ENCODE measurements around the gene ERGIC2.

ERGIC2 gene

GRCh38 chr12:29428633-29429032, 47.7 kb upstream of the ERGIC2 start:
- Histone ChIP-seq H3K4me3 (ENCODE audit: low read depth, low read length) (no peak overlapping the region), H3K36me3 (ENCODE audit: control insufficient read depth in 2 of 2, insufficient read depth in 1 of 2, low read length in 2 of 2) (no peaks in the 10 kb centered on the region), H3K27ac (ENCODE audit: extremely low read depth, low read depth, low read length) (no peak overlapping the region), H3K4me1 (ENCODE audit: control insufficient read depth, insufficient read depth, low read length) (no peaks in the 10 kb centered on the region), H3K9me3 (ENCODE audit: control insufficient read depth, insufficient read depth, low read depth, low read length) (no peaks in the 10 kb centered on the region)
- ChIA-PET CTCF (interaction anchor here (1.1 kb wide), 1 partner anchor 8 kb away, joined by 4 read pairs; no protein-coding TSS in a partner anchor), POLR2A (no interaction called here)
- TF ChIP-seq, protein P1, sequence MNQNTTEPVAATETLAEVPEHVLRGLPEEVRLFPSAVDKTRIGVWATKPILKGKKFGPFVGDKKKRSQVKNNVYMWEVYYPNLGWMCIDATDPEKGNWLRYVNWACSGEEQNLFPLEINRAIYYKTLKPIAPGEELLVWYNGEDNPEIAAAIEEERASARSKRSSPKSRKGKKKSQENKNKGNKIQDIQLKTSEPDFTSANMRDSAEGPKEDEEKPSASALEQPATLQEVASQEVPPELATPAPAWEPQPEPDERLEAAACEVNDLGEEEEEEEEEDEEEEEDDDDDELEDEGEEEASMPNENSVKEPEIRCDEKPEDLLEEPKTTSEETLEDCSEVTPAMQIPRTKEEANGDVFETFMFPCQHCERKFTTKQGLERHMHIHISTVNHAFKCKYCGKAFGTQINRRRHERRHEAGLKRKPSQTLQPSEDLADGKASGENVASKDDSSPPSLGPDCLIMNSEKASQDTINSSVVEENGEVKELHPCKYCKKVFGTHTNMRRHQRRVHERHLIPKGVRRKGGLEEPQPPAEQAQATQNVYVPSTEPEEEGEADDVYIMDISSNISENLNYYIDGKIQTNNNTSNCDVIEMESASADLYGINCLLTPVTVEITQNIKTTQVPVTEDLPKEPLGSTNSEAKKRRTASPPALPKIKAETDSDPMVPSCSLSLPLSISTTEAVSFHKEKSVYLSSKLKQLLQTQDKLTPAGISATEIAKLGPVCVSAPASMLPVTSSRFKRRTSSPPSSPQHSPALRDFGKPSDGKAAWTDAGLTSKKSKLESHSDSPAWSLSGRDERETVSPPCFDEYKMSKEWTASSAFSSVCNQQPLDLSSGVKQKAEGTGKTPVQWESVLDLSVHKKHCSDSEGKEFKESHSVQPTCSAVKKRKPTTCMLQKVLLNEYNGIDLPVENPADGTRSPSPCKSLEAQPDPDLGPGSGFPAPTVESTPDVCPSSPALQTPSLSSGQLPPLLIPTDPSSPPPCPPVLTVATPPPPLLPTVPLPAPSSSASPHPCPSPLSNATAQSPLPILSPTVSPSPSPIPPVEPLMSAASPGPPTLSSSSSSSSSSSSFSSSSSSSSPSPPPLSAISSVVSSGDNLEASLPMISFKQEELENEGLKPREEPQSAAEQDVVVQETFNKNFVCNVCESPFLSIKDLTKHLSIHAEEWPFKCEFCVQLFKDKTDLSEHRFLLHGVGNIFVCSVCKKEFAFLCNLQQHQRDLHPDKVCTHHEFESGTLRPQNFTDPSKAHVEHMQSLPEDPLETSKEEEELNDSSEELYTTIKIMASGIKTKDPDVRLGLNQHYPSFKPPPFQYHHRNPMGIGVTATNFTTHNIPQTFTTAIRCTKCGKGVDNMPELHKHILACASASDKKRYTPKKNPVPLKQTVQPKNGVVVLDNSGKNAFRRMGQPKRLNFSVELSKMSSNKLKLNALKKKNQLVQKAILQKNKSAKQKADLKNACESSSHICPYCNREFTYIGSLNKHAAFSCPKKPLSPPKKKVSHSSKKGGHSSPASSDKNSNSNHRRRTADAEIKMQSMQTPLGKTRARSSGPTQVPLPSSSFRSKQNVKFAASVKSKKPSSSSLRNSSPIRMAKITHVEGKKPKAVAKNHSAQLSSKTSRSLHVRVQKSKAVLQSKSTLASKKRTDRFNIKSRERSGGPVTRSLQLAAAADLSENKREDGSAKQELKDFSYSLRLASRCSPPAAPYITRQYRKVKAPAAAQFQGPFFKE (tag by site-specific recombination; IDR thresholded peaks at IDR 0.05; ENCODE audit: borderline replicate concordance), result no peak
- TF ChIP-seq TSHZ1 (tag by site-specific recombination; IDR thresholded peaks at IDR 0.05; ENCODE audit: borderline replicate concordance), result no peak
- no peak for TF ChIP-seq SCRT2 (tag by site-specific recombination; IDR thresholded peaks at IDR 0.05)
- TF ChIP-seq ZNF660 (tag by site-specific recombination; IDR thresholded peaks at IDR 0.05), result peak; percentile 60; the same call in 1 of the 2 replicates
- TF ChIP-seq ZNF121 (tag by site-specific recombination; IDR thresholded peaks at IDR 0.05), result no peak
- no peak for TF ChIP-seq ZIC2 (tag by site-specific recombination; IDR thresholded peaks at IDR 0.05)
- TF ChIP-seq, protein P2, sequence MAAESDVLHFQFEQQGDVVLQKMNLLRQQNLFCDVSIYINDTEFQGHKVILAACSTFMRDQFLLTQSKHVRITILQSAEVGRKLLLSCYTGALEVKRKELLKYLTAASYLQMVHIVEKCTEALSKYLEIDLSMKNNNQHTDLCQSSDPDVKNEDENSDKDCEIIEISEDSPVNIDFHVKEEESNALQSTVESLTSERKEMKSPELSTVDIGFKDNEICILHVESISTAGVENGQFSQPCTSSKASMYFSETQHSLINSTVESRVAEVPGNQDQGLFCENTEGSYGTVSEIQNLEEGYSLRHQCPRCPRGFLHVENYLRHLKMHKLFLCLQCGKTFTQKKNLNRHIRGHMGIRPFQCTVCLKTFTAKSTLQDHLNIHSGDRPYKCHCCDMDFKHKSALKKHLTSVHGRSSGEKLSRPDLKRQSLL (tag by site-specific recombination; IDR thresholded peaks at IDR 0.05), result peak; percentile 14; the same call in 1 of the 2 replicates
- no peak for TF ChIP-seq ZNF350 (tag by site-specific recombination; IDR thresholded peaks at IDR 0.05)
- TF ChIP-seq, protein P3, sequence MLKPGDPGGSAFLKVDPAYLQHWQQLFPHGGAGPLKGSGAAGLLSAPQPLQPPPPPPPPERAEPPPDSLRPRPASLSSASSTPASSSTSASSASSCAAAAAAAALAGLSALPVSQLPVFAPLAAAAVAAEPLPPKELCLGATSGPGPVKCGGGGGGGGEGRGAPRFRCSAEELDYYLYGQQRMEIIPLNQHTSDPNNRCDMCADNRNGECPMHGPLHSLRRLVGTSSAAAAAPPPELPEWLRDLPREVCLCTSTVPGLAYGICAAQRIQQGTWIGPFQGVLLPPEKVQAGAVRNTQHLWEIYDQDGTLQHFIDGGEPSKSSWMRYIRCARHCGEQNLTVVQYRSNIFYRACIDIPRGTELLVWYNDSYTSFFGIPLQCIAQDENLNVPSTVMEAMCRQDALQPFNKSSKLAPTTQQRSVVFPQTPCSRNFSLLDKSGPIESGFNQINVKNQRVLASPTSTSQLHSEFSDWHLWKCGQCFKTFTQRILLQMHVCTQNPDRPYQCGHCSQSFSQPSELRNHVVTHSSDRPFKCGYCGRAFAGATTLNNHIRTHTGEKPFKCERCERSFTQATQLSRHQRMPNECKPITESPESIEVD (tag by site-specific recombination; IDR thresholded peaks at IDR 0.05), result peak; percentile 55
- TF ChIP-seq, protein P4, sequence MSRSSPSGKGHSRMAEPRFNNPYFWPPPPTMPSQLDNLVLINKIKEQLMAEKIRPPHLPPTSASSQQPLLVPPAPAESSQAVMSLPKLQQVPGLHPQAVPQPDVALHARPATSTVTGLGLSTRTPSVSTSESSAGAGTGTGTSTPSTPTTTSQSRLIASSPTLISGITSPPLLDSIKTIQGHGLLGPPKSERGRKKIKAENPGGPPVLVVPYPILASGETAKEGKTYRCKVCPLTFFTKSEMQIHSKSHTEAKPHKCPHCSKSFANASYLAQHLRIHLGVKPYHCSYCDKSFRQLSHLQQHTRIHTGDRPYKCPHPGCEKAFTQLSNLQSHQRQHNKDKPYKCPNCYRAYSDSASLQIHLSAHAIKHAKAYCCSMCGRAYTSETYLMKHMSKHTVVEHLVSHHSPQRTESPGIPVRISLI (tag by site-specific recombination; IDR thresholded peaks at IDR 0.05), result no peak

GRCh38 chr12:29427964-29428363, 47.0 kb upstream of the ERGIC2 start:
- ChIA-PET POLR2A (no interaction called here), CTCF (interaction anchor here (1.1 kb wide), 1 partner anchor 8 kb away, joined by 4 read pairs; no protein-coding TSS in a partner anchor)
- Histone ChIP-seq H3K4me3 (ENCODE audit: low read depth, low read length) (no peak overlapping the region), H3K9me3 (ENCODE audit: control insufficient read depth, insufficient read depth, low read depth, low read length) (no peaks in the 10 kb centered on the region), H3K36me3 (ENCODE audit: control insufficient read depth in 2 of 2, insufficient read depth in 1 of 2, low read length in 2 of 2) (no peaks in the 10 kb centered on the region), H3K4me1 (ENCODE audit: control insufficient read depth, insufficient read depth, low read length) (no peaks in the 10 kb centered on the region), H3K27ac (ENCODE audit: extremely low read depth, low read depth, low read length) (no peak overlapping the region)
- TF ChIP-seq ZNF10 (tag by site-specific recombination; IDR thresholded peaks at IDR 0.05), result no peak
